Right forelimb (tissue), 1 donor: Measurements from ENCODE around the gene CD36.
"Not testable (repeated sequence)": the region's sequence is repeated elsewhere in the genome, so short reads cannot be mapped to it uniquely, and the experiment has no call there.

Experiments used
- DNase-seq: peaks from one replicate; pipeline ENCODE4 v3.0.0-alpha.2; 2018

Gene CD36

DNA sequence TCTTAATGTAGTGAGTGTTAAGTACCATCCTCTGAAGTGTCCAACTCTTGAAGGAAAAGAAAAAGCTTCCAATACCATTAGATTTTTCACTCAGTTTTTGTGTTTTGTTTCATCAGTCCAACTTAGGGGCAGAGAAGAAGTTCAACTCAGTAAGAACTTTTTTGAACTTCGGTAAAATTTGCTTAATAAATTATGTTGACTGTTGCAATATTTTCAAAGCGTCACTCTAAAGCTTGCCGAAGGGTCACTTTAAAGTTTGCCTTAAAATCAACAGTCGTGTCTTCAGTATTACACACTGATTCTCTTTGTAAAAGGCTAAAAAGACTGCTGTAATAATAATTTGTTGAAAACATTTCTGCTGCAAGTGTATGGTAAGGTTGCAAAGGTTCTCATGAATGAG, 17.6 kb downstream of the CD36 start:
- no peak for DNase-seq

- DNase-seq: no peak
Observed at GRCh38 chr7:80659120-80660055, 20.9 kb downstream of the CD36 start.

GRCh38 chr7:80660939-80661338, 22.5 kb downstream of the CD36 start:
- no peak for DNase-seq

- DNase-seq: no peak
Observed at GRCh38 chr7:80661729-80662128, 23.3 kb downstream of the CD36 start.

GRCh38 chr7:80662252-80662651, 23.8 kb downstream of the CD36 start:
- DNase-seq: no peak

- no peak for DNase-seq
Observed at GRCh38 chr7:80665526-80665925, 27.1 kb downstream of the CD36 start.

DNA sequence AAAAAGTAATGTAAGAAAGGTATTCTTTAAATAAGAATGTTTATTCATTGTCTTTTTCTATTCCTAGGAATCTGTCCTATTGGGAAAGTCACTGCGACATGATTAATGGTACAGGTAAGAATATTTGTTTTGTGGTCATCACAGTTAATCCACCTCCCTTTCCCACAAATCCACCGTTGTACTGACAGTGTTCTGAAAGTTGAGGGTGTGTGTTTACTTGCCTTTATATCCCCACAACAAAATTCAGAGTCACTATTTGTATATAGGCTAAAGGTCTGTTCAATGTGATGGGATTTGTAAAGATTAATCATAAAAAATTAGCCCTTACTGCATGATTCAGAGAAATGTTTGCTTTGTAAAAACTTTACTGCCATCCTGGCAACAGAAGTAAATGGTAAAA, 27.9 kb downstream of the CD36 start:
- no peak for DNase-seq

DNA sequence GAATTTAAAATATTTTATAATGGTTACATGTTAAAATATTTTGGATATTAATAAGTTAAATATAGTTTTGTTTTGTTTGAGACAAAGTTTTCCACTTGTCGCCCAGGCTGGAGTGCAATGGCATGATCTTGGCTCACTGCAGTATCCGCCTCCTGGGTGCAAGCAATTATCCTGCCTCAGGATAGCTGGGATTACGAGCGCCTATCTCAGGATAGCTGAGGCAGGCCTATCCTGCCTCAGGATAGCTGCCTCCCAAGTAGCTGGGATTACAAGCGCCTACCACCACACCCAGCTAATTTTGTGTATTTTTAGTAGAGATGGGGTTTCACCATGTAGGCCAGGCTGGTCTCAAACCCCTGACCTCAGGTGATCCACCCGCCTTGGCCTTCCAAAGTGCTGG, 30.9 kb downstream of the CD36 start:
- DNase-seq: not testable (repeated sequence)

DNA sequence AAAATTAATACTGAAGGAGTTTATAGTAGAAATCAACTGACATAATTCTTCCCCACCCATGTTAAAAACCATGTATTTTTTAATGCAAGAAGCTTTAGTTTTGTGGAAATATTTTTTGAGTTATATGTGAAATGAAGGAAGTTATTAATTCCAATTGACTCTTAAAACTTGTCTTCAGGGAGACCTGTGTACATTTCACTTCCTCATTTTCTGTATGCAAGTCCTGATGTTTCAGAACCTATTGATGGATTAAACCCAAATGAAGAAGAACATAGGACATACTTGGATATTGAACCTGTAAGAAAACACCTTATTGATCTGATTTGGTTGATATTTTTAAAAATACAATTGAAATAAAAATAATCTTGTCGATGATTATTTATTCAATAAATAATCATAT, 33.3 kb downstream of the CD36 start:
- no peak for DNase-seq

- no peak for DNase-seq
Observed at GRCh38 chr7:80675090-80675489, 36.6 kb downstream of the CD36 start.

- DNase-seq: no peak
Observed at GRCh38 chr7:80676404-80676803, 38.0 kb downstream of the CD36 start.

- no peak for DNase-seq
Observed at GRCh38 chr7:80677629-80678028, 39.2 kb downstream of the CD36 start.

DNA sequence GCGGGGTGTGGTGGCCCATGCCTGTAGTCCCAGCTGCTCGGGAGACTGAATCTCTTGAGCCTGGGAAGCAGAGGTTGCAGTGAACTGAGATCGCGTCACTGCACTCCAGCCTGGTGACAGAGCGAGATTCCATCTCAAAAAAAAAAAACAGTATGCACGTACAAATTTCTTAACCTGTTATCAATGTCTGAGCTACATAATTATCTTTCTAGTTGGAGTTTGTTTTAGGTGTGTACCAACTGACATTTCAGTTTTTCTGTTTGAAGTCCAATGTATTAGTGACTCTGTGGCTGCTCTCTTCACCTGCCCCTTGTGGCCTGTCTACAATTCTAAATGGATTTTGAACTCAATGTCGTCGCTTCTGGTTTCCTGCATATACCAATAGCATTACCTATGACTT, 40.3 kb downstream of the CD36 start:
- DNase-seq: no peak

- DNase-seq: no peak
Observed at GRCh38 chr7:80679921-80680907, 41.8 kb downstream of the CD36 start.

DNA sequence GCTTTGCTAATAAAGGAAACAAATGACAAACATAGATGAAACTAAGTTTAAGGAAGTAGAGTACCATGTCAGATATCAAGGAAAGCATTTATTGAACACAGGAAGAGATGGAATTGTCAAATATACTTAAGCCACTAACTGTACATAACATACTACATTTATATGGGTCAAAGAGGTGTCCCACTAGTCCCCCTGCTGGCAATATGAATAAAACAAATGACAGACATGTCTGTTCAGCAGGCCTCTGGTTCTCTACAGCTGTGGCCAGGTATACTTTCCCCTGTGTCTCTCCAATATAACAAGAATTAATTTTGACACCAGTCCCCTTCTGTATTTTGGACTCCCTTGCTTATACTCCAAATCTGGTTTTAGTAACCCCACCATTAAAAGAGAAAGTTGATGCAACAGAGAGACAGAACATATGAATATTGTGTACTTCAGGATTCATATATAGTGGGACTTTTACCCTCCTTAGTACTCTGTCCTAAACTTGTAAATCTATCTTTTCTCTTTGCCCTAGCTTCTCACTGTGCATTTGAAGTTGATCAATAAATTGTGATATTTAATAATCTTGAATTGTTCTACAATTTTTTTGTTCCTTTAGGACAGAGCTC, 42.9 kb downstream of the CD36 start:
- DNase-seq: no peak

- no peak for DNase-seq
Observed at GRCh38 chr7:80682744-80683143, 44.3 kb downstream of the CD36 start.

DNA sequence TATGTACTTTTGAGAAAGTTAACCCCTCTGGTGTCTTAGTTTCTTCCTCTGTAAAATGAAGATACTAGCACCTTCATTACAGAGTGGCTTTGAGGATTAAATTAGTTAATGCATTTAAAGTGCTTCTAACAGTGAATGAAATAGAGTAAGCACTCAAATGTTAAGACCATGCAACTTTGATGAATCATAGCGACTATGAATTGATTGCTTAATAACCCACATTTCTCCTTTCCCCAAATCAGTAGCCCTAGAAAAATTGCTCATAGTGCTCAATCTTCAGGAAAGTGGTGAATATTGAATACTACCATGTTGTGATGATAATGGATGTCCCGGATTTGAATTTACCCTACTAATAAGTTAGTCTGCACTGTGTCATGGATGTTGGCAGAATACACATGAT, 48.1 kb downstream of the CD36 start:
- no peak for DNase-seq

DNA sequence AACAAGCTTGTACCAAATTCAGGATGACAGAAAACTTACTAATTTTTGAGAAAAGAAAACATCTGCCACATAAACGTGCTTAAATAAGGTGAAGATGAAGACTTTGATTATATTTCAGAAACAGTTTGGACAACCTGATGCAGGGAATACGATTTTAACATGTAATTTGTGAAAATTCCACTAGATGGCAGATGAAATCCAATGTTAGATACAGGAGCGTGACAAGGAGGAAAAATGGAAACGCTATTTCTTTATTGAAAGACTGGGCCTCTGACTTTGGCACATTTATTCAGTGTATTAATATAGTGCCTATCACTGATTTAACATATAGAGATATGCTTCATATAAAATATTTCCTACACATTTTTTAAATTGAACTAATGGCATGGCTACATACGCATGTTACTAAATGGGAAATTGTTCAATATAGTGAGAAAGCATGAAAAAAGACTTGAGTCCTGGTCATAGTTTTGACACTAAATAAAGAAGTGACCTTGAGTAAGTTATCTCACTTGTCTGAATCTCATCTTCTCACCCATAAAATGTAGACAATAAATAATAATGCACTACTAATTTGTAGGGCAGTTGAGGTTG, 60.7 kb downstream of the CD36 start:
- no peak for DNase-seq

DNA sequence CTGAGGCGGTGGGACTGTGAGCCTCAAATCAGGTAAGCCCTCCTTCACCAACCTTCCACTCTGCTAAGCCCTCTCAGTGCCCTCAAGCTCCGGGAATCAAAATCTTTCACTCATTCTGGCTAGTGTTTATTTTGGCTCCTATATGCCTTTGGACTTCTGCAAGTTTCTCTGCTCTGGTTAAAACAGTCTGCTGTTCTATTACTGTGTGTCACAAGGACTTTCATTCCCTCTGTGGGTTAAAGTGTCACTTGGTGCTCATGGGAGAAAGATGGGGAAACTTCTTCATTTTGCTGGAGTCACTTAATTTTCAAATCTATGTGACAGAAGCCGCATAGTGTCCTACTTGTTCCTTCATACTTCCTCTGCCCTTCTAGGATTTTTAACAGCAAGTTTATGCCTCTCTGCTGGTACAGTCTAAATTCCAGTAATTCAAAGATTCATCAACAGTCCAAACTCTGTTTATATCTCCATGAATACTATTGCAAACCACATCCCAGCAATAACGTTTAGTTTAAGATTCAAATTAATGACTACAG, 61.3 kb downstream of the CD36 start:
- no peak for DNase-seq

DNA sequence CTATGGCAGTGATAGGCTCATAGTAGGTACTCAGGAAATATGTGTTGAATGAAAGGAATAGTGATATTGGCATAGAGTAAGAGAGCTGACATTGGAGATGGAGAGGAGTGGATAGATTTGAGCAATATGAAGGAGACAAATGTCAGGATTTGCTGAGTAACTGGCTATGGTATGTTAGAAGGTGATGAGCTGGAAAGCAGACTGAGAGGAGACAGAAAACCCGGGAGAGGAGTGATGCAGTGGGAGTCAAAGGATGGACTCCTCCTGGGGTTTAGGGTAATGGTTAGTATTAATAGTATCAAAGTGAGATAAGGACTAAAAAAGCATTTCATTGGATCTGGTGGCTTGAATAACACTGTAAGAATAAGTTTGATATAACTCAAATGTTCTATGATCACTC, 64.8 kb downstream of the CD36 start:
- no peak for DNase-seq

DNA sequence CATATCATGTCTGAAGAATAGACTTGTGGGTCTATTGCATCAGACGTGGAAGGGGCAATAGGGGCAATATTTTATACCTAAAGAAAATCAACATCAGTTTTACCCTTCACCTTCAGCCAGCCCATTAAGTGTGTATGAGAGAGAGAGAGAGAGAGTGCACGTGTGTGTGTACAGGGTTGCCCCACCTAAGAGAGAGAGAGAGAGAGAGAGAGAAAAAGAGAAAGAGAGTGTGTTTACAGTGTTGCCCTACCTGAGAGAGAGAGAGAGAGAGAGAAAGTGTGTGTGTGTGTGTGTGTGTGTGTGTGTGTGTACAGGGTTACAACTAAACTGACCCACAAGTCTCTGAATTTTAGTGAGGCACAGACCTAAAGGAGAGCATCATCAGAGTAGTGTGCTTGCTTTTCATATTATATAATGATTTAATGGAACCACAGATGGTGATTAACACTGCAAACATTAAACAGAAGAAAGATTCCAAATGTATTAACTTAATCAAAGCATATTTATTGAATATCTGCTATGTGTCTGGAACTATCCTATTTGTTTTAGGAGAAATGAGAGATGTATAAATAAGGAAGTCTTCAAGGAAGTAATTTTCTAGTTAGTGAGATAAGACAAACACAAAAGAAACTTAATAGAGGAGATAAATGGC, 66.8 kb downstream of the CD36 start:
- no peak for DNase-seq

GRCh38 chr7:80707318-80707717, 68.9 kb downstream of the CD36 start:
- DNase-seq: no peak
